RKO (cell line): ENCODE measurements around the gene CHAF1A.

ENCODE experiments used
- DNase-seq: peaks from one replicate; pipeline ENCODE4 v3.0.0-alpha.2; 2016; ENCODE audit warnings: low spot score

CHAF1A gene

GRCh38 chr19:4367336-4367723, 35.1 kb upstream of the CHAF1A start:
- DNase-seq = no peak

GRCh38 chr19:4367781-4368127, 34.7 kb upstream of the CHAF1A start:
- DNase-seq = no peak

- no peak for DNase-seq
Measured at GRCh38 chr19:4368128-4368820, 34.2 kb upstream of the CHAF1A start.

DNA sequence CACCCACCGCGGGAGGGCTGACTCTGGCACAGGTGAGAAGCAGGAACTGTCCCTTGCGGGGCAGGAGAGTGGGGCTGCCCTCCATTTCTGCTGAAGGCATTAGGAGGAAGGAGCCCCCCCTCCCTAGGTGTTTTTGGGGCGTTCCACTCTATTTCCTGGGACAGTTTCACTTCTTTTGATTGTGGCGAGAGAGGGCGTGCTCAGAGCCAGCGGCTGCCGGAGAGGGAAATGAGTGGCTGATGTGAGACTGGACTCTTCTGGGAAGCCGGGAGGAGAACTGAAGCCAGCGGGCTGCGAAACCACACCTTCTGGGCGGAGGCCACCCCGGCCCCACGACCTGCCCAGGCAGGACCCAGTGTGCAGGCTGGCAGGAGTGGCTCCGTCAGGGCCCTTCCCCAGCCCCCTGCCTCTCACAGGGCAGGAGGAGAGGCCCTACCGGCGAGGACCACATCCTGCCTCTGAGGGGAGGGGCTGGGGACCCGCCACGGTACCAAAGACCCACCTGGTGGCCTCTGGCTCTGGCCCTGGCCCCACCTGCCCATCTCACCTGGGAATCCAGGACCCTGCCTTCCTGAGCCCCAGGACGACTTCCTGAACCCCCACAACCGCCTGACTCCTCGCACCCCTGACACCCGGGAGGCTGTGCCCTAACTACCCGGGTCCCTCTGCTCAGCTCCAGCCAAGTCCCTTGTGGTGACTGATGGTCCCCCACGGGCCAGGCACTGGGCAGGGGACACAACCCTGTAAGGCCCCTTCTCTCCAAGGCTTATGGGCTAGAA, 33.1 kb upstream of the CHAF1A start:
- no peak for DNase-seq

GRCh38 chr19:4369888-4370260, 32.6 kb upstream of the CHAF1A start:
- DNase-seq = no peak

DNA sequence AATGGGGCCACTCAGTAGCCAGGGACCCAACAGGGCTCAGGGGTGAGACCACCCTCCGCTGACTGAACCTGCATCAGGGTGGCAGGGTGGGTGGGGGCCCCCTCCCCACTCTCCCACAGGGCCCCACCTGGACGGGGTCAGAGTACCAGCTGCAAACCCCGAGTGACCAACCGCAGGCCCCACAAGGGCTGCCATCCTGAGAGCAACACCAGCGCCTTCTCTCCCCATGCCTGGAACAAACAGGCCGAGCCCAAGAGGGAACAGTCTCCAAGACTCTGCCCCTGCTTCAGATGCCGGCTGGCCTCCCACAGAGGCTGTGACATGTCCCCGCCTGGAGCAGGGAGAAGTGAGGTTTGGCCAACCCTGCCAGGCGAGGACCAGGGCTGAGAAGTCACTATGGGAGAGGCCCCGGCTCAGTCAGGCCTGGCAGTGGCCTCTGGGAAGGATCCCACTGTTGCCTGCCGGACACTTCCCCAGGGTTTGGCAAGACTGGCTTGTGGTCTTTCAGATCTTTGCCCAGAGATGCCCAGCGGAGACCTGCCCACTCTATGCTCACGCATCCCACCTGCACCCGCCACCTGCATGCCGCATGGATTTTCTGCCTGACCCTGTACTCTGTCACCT, 31.9 kb upstream of the CHAF1A start:
- DNase-seq = no peak

- no peak for DNase-seq
Measured at GRCh38 chr19:4371247-4372164, 30.9 kb upstream of the CHAF1A start.

- DNase-seq = no peak
Measured at GRCh38 chr19:4372165-4373012, 30.1 kb upstream of the CHAF1A start.

GRCh38 chr19:4373013-4373367, 29.4 kb upstream of the CHAF1A start:
- no peak for DNase-seq

DNA sequence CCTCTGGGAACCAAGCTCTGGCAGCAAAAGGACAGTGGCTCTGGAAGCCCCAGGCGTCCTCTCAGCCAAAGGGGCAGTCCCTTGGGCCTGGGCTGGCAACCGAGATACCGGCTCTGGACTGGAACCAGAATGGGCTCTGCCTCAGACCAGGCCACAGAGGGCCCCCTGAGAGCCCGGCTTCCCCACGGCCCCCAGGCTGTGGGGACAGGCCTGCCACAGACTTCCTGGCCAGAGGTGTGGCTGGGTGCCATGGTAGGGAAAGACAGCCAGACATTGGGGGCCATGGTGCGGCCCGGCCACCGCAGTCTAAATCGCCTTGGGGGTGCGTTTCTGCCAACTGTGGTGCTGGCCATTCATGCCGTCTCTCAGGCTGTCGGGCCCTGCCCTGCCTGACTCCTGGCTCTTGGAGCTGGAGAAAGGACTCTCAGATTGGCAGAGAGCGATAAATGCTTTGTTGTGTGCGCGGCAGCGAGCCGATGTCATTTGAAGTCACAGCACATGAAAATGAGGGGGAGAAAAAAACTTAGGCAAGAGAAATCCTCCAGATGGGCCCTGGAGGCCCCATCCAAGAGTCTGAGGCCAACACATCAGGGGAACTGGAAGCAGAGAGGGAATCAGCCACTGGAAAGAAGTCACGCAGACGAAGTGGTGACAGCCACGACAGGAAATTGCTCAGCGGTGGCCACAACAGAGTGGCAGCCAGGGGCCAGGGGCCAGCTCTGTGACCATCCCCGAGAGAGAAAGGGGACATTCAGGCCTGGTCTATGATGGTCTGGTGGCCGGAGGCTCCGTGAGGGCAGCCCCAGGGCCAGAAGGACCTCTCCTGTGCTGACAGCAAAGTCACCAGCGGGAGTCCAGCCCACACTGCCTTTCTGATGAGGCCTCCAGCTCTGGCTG, 28.6 kb upstream of the CHAF1A start:
- no peak for DNase-seq

GRCh38 chr19:4374498-4375163, 27.8 kb upstream of the CHAF1A start:
- DNase-seq = peak; percentile 83

DNA sequence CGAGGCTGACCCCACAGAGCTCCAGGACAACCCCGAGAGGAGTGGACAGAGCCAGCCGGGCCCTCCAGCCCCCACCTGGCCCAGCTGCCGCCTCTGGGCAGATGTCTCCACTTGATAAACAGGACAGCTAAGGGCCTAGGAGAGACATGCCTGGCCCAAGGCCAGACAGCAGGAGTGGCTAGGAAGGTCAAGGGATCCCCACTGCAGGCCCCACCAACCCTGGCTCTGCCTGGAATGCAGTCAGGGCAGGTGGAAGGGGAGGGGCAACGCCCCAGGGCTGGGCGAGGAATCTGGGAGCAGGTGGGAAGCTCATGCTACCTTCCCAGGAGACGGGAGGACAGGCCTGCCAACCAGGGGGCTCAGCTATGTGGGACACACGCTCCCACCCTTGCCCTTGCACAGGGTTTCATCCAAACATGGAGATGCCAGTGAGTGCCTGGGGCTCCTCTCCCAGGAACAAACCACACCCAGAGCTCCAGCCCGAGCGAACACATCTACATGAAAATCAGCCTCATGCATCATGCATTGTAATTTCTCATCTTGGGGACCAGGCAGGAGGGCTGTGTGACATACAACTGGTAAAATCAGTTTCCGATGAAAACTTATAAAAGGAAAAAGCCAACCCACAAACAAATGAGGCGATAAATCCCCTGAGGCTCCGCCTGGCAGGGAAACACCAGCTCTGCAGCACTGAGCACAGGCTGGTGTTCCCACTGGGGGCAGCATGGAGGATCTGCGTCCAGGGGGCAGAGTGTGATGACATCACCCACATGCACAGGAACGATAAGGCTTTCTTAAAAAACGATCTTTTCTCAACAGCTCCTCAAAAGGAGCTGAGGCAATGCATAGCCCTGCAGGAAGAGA, 27.0 kb upstream of the CHAF1A start:
- DNase-seq = no peak

DNA sequence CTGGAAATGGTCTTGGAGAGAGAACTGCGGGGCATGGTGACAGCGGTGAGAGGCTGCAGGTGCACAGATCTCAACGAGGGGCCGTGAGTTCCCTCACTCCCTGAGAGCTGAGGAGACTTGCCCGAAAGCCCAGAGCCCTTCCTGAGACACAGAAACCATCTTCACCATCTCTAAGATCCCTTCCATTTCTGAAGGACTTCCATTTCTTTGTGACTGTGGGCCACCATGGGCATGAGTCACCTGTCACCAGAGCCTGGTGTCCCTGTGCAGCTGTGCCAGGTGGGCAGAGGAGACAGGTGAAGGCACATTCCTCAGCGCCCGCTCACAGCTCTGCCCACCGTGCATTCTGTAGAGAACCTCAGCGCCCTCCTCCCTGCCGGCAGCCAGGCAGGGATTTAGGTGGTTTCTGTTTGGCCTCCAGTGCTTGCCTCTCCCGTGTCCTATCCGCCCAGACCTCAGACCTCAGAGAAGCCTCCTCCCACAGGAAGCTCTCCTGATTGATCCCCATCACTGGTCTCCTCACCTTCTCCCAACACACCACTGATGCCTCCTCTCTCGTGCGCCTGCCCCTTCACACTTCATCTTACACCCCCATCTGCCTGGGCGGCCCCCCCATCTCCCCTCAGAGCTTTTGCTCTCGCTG, 26.3 kb upstream of the CHAF1A start:
- no peak for DNase-seq

DNA sequence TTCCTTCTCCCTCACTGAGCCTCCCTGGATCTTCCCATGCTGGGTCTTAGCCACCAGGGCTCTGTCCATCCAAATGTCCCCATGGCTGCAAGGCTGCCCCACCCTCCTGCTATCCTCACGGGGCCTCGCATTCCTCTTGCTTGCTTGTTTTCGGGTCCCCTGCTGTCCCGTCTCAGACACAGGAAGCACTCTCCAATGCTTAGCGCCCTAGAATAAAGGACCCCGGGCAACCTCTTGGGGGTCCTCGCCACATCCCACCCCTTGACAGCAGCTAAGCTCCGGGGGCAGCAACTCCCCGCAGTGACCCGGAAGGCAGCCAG, 25.8 kb upstream of the CHAF1A start:
- no peak for DNase-seq

GRCh38 chr19:4376991-4377781, 25.3 kb upstream of the CHAF1A start:
- DNase-seq = no peak

- DNase-seq = no peak
Measured at GRCh38 chr19:4378886-4379285, 23.6 kb upstream of the CHAF1A start.

- DNase-seq = no peak
Measured at GRCh38 chr19:4379383-4380253, 22.8 kb upstream of the CHAF1A start.
